ENCODE data around the gene MFSD12.
"Not testable (repeated sequence)": the region's sequence is repeated elsewhere in the genome, so short reads cannot be mapped to it uniquely, and the experiment has no call there.

Gene MFSD12

DNA sequence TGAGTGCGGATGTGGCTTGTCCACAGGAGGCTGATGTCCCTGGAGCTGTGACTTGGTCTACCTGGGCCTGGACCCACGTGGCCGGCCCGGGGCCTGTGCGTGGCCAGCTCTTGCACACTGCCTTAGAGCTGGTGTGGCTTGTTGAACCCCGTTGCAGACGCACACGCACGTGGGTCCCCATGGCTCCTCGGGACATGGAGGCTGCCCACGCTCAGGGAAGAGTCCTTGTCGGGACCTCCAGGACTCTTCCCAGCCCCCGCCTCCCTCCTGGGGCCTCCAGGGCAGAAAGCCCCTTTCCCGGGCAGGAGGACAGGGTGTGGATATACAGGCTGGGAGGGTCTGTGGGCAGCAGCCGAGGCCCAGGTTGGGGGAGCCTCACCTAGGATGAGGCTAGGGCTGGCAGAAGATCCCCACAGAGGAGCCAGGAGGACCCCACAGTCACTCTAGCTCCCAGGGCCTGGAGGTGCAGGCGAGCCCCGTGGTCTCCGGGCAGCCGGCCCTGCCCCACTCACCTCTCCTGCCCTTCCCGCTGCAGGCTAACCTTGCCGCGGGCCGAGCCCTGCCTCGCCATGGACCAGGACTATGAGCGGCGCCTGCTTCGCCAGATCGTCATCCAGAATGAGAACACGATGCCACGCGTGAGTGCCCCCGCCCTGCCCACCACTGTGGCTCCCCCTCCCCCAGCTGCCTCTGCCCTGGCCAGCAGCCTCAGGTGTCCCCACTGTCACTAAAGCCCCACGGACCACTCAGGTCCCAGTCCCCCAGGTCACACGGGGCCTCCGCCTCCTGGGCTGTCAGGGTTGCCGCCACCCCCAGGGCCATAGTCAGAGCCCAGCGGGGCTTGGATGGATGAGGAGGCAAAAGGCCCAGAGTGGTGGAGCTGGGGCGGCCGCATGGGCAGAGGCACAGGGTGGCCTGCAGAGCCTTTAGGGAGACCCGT lies 34.7 kb downstream of the MFSD12 start:
- no peak for DNase-seq (ENCODE audit: low read depth in 2 of 2)

DNA sequence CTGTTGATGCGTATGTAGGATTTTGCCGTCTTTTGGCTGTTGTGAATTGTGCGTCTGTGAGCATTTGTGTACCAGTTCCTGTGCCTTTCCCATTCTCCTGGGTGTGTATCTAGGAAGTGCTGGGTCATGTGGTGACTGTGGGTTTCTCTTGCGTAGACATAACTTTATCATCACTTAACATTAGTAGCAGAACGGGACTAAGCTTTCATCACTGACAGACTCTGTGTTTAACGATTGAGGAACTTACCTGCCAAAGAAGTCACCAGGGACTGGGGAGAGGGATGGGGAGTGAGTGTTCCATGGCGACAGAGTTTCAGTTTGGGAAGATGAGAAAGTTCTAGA lies 36.3 kb downstream of the MFSD12 start:
- DNase-seq (ENCODE audit: low read depth in 2 of 2) = no peak

DNA sequence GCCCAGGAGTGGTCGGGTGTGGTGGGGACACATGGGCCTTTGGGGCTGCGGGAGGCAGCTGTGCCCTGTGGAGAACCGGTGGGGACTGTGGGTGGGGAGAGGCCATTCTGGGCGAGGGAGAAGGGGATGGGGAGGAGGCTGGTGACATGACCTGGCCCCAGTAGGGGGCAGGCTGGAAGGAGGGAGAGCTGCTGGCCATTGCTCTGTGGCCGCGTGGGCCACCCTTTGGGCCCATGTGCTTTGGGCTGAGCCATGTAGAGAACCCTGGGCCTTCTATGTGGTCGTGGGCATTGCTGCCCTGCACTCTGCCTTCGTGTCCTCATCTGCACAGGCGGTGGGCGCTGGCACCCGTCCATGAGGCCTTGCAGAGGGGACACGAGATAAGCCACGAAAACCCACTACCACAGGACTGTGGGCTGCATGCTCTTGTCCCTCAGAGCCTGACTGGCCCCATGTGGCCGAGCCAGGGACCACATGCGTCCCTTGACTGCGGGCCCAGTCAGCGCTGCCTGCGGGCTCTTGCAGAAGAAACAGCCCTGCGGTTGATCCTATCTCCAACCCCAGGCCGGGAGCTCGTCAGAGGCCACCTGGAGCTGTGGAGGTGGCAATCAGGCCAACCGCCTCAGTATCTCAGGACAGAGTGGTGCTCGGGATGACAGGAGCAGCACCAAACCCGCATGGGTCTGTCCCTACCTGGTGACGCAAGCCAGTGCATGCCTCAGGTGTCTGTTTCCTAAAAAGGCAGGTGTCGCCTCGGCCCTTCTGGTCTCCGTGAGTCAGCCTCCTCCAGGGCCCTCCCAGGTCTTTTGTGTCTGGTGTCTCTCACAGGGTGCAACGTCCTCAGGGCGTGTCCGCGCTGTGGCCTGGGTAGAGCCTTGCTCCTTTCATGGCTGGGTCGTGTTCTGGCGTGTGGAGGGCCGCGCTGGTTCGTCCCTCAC lies 37.0 kb downstream of the MFSD12 start:
- no peak for DNase-seq (ENCODE audit: low read depth in 2 of 2)

DNA sequence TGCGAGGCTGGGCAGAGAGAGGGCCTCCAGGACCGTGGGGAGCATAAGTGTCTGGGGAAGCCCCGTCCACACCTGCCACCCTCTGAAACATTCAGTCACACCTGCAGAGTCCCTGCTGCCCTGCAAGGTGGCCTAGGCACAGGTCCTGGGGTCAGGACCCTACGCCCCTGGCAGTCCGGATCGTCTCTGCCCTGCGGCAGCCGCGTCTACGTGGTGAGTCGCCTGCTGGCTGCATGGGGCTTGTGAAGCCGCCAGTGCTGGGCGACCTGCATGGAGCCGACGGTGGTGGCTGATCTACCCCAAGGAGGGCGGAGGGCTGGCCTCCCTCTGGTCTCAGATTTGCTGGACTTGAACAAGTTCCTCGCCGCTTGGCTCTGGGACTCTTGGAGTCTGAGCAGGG lies 38.3 kb downstream of the MFSD12 start:
- no peak for DNase-seq (ENCODE audit: low read depth in 2 of 2)

DNA sequence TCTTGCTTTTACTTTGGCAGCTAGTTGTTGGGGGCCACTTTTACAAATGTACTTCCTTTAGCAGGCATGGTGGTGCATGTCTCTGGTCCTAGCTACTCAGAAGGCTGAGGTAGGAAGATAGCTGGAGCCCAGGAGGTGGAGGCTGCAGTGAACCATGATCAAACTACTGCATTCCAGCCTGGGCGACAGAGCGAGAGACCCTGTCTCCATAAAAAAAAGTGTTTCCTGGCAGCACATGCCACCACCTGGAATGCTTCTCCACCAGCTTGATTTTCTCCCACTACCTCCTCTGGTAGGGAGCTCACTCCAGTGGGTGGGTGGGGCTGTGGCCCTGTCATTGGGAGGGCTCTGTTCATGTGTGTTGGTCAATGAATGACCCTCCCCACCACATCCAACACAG lies 38.7 kb downstream of the MFSD12 start:
- DNase-seq (ENCODE audit: low read depth in 2 of 2) = no peak

DNA sequence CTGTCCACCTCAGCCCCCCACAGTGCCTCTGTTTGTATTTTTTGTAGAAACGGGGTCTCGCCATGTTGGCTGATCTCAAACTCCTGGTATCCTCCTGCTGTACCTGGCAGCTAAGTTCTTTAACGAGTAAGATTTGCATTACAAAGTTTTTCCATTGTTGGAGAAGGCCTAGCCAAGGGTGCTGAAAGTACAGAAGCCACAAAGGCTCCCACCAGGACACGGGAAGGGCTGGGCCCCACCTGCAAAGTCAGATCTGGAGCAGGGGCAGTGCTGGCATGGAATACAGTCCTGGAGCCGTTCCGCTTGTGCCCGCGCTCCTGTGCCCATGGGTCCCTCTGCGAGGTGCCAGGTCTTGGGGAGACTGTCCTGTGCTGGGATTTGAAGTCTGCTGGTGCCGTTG lies 39.1 kb downstream of the MFSD12 start:
- DNase-seq (ENCODE audit: low read depth in 2 of 2) = no peak

DNA sequence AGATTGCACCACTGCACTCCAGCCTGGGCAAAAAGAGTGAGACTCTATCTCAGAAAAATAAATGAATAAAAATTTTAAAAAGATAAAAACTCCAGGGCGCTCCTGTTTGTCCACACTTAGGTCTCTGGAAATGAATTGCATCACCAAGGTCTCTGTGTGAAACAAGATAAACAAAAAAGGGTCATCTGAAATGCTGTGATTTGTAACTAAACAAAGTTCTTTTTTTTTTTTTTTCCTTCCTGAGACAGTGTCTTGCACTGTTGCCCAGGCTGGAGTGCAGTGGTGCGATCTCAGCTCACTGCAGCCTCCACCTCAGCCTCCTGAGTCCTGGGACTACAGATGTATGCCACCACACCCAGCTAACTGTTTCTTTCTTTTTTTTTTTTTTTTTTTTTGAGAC lies 39.7 kb downstream of the MFSD12 start:
- no peak for DNase-seq (ENCODE audit: low read depth in 2 of 2)

DNA sequence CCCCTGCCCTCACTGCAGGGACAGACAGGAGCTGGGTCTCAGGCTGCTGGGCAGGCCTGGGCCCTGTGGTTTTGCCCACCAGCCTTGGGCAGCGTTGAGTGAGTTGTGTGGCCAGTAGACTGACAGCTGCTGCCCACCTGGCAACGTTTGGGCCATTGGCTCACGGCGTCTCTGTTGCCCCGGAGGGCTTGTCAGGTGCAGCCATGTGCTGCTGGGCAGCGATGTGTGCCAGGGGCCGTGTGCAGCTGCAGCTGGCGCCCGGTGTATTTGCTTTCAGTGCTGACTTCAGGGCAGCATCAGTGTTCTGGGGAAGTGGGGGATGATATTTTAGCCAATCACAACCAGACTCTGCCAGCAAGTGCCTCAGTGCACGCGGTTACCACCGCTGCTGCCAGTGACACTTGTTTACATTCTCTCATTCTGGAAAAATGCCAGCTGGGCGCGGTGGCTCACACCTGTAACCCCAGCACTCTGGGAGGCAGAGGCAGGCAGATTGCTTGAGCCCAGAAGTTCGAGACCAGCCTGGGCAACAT lies 40.6 kb downstream of the MFSD12 start:
- no peak for DNase-seq (ENCODE audit: low read depth in 2 of 2)

DNA sequence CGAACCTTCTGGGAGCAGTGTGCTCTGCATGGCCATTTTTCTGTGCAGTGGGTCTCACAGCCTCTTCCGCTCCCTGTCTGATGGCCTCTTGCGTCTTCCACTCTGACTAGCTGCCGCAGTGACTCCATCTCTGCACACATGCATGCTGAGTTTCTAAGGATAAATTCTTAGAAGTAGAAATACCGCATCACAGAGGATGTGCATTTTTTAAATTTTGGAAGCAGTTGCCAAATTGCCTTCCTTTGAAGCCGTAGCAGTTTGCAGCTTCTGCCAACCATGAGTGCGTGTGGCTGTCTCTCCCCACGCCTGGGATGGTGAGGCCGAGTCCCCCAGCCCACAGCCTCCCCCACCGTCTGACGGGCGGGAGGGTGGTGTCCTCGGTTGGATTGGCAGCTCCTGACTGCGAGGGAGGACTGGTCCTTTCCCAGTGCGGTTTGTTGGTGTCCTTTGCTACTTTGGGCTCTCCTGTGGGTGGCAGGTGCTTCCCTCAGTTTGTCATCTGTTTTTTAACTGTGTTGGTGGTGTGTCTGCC lies 41.4 kb downstream of the MFSD12 start:
- DNase-seq (ENCODE audit: low read depth in 2 of 2) = no peak

DNA sequence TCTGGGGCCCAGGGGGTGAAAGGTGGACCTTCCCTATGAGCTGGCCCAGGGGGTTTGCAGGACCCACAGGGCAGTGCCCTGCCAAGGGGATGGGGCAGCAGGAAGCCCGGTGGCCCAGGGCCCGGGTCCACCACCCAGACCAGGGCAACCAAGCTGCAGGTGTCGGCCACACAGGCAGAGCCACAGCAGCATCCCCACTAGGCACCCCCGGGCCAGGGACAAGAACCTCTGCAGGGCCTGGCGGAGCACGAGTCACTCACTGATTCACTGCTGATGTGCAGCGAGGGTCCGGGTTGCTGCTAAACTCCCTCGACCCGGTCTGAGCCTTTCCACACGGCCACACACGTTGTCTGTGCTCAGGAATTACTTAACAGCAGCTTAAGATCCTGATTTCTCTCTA lies 42.5 kb downstream of the MFSD12 start:
- no peak for DNase-seq (ENCODE audit: low read depth in 2 of 2)

DNA sequence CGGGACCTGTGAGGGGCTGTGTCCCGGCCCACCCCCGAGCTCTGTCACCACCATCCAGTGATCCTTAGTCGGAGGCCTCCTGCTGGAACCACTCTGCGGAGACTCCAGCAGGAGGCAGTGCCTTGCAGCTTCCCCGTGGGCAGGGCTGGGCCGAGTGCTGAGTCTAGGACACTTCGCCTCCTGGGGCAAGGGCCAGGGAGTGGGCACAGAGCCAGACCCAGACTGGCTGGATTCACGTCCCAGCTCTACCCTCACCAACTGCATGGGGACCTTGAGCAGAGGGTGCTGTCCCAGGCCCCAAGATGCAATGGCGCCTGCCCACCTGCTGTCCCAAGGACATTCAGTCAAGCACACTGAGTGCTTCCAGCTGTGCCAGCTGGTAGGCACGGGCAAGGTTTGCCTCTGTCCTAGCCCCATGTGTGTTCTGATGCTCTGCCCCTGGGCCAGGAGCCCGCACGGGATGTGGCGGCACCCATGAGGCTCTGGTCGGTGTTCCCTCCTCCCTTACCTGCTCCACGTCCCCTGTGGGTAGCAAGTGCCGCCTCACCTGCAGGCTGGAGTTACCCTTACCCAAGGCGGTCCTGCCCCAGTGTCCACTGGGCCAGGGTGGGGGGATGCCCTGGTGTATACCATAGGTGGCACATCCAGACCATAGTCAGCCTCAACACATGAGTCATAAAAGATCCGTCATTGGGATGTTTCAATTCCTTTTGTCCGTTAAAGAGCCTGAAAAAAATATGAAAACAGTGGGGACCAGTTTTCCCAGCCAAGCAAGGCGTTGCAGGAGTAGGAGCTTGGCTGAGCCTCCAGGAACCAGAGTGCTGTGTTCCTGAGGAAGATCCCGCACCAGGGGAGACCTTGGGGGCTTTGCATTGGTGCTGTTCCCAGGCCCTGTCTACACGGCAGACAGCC lies 43.9 kb downstream of the MFSD12 start:
- DNase-seq (ENCODE audit: low read depth in 2 of 2) = no peak

DNA sequence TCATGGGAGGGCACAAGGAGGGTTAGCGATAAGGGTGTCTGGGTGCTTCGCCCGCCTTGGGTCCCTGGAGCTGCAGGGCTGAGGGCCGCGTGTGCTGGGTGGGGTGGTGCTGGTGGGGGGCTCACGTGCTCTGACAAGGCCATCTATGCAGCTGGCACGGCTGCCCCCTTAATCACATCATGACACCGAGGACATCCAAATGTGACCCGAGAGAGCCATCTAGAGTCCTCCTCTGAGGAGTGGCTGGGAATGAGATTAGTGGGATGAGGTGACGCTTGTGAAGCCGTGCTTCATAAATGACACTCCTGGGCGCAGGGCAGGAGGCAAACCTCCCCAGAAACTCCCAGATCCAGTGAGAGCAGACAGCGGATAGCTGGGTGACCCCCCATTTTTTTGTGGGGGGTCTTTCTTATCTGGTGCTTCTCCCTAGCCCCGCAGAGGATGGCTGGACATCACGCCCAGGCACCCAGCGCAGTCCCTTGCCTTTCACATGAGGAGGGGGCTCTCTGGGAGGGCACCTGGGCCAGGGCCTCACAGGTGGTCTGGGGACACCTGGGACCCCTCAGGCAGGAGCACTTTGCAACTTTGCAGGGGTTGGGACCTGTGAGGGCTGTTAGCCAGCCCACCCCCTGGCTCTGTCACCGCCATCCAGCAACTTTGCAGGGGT lies 44.7 kb downstream of the MFSD12 start:
- DNase-seq (ENCODE audit: low read depth in 2 of 2) = no peak

DNA sequence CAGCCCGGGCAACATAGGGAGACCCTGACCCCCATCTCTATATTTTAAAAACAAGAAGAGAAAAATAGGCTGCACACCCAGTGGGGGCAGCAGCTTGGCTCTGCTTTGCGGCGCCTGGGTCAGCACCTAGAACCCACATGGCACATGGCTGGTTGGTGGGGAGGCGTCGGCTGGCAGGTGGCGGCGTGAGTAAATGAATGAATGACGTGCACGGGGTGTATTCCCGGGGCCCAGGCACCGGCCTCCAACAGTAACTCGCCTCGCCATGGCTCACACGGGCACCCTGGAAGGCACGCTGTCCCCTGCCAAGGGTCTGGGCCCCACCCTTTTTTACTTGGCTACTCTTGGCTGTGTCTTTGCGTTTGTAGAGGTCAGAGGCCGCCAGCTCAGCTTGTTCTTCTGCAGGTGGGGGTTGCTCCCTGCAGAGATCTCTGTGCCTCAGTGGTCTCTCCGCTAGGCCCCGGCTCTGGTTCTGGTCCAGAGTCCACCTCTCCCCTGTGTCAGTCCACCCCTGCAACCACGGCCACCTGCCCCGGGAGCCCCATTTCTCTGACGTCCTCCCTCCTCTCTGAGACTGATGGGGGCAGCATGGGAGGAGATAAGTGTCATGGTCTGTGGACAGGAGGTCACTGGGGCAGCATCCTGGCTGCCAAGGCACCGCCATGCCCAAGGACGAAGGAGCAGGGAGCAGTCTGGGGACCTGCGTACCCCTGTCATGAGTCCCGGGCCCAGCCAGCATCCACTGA lies 45.7 kb downstream of the MFSD12 start:
- DNase-seq (ENCODE audit: low read depth in 2 of 2) = no peak

DNA sequence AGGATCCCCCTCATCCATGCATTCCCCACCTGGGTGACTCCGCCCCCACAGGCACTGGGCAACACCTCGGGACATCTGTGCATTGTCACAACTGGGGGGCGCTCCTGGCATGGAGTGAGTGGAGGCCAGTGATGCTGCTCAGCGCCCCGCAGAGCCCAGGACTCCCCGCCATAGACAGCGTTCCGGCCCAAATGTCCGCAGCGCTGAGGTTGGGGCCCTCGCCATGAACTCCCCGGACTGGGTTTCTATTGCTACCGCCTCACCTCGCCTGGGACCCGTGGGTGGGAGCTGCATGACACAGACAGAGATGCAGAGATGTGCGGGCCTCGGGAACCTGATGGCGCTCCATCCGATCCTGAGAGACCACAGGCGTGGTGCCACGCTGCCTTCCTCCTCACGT lies 46.7 kb downstream of the MFSD12 start:
- no peak for DNase-seq (ENCODE audit: low read depth in 2 of 2)

DNA sequence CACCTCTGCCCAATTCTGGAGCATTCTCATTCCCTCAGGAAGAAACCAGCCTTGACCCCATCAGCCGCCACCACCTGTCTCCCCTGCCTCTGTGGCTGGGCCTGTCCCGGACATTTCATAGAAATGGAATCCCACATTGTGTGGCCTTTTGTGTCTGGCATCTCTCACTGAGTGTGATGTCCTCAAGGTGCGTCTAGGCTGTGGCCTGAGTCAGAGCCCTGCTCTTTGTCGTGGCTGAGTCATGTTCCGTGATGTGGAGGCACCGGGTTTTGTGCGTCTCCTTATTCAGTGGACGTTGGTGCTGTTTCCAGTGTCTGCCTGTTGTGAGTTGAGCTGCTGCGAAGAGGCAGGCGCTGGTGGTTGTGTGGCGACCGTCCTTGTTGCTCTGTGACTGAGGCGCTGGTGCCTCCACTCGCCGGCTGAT lies 47.8 kb downstream of the MFSD12 start:
- no peak for DNase-seq (ENCODE audit: low read depth in 2 of 2)

DNA sequence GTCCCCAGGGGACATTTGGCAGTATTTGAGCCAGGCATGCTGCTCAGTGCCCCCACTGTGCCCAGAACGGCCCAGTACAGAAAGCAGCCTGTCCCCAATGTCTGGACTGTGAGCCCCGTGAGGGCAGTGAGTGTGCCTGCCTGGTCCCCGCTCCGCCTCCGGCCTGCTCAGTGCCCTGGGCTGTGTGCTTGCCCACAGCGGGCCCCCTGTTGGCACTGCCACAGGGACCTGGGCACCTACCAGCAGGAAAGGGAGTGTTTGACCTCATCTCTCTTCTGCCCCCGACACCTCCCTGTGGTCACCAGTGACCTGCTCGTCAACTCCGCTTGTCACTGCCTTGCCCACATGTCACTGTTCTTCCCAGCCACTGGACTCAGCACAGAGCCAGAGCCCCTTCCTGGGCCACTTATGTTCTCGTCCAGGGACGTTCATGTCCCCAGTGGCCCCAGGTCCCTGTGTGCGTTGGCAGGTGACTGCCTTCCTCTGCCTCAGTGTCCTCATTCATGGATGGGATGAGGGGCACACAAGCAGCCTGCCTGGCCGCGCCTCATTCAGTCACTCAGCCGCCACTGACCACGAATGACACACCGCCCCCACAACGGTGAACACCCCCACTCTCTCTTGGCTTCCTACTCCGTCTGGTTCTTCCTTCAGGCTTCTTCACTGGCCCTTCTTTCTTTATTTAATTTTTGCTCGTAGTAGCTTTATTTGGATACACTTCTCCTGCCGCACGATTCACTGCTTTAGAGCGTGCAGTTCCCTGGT lies 48.4 kb downstream of the MFSD12 start:
- no peak for DNase-seq (ENCODE audit: low read depth in 2 of 2)

DNA sequence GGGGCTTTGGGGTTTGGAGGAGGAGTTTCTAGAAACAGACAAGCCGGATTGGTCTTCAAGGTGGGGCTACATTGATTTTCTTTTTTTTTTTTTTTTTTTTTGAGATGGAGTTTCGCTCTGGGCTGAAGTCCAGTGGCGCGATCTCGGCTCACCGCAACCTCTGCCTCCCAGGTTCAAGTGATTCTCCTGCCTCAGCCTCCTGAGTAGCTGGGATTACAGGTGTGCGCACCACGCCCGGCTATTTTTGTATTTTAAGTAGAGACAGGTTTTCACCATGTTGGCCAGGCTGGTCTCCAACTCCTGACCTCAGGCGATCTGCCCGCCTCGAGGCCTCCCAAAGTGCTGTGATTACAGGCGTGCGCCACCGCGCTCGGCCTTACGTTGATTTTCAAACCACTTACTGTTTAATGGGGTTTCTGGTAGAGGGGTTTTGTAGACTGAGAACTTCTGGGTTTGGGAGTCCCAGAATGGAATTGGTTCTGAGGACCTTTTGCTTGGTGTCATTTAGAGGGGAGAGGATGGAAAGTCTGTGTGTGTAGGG lies 49.2 kb downstream of the MFSD12 start:
- not testable (repeated sequence) for DNase-seq (ENCODE audit: low read depth in 2 of 2)

DNA sequence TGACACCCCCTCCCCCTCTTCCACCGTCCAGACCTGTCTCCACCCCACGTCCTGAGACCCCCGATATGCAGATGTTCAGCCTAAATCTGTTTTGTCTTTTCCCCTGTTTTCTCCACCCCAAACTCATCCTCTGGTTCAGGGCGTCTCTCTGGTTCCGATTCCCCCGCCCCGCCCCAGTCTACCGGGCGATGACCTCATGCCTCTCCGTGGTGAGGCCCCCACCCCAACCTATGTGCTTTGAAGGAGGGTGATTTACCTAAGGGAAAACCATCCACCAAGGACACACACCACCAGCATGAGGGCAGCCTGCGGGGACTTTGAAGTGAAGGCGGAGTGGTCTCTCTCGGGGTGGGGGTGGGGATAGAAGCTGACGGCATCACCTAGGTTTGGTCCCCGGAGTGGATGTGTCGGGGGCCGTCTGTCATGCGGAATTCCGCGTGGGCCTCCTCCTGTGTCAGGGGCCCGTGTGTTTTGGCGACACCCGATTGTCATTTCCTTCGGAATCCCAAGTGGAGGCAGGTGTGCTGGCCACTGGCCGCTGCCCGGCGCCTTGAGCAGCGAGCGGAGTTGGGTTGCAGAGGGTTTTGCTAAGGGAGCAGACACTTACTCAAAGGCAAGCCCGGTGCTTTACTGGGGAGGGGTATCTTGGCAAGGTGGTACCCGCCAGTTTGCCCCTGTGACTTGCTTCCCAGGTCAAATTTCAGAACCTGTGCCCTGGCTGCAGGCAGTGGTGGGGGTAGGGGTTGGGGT lies 49.8 kb downstream of the MFSD12 start:
- DNase-seq (ENCODE audit: low read depth in 2 of 2) = no peak
